Loucy (cell line): ENCODE measurements around the gene NUP54.

Source experiments
- H2AFZ ChIP-seq: fragments of 200-600 bp; sonication (generic); 2 replicates; pipeline ENCODE4 v1.6.0; 2016; ENCODE audit warnings: antibody characterized with exemption, mild to moderate bottlenecking, low read length, moderate library complexity
- H3F3A ChIP-seq: fragments of 200-600 bp; 2 replicates; pipeline ENCODE4 v1.6.0; 2016; ENCODE audit warnings: antibody characterized with exemption, low read depth, mild to moderate bottlenecking
- H3K27me3 ChIP-seq: fragments of 200-600 bp; sonication (generic); 2 replicates; pipeline ENCODE4 v1.6.1; 2014; ENCODE audit warnings: low read length, mild to moderate bottlenecking; ENCODE audit not compliant: insufficient read depth, poor library complexity, severe bottlenecking
- H3K36me3 ChIP-seq: fragments of 200-600 bp; sonication (generic); 2 replicates; pipeline ENCODE4 v1.6.1; 2016; ENCODE audit warnings: low read length; ENCODE audit not compliant: insufficient read depth
- H3K4me1 ChIP-seq: fragments of 200-600 bp; sonication (generic); 2 replicates; pipeline ENCODE4 v1.5.1; 2014; ENCODE audit warnings: low read length, mild to moderate bottlenecking; ENCODE audit not compliant: insufficient read depth, poor library complexity, severe bottlenecking
- H3K4me2 ChIP-seq: fragments of 200-600 bp; sonication (generic); 2 replicates; pipeline ENCODE4 v1.6.0; 2014; ENCODE audit warnings: antibody characterized with exemption, low read length, low read depth, mild to moderate bottlenecking; ENCODE audit not compliant: poor library complexity, severe bottlenecking
- H3K4me3 ChIP-seq: fragments of 200-600 bp; sonication (generic); 2 replicates; pipeline ENCODE4 v1.5.1; 2014; ENCODE audit warnings: low read length, mild to moderate bottlenecking, mixed read lengths; ENCODE audit not compliant: poor library complexity, severe bottlenecking
- H3K79me2 ChIP-seq: fragments of 200-600 bp; sonication (generic); 2 replicates; pipeline ENCODE4 v1.6.1; 2014; ENCODE audit warnings: low read length; ENCODE audit not compliant: insufficient read depth
- H3K9ac ChIP-seq: fragments of 200-600 bp; sonication (generic); 2 replicates; pipeline ENCODE4 v1.6.0; 2014; ENCODE audit warnings: mild to moderate bottlenecking, low read depth, low read length, moderate library complexity; ENCODE audit not compliant: poor library complexity, severe bottlenecking
- H3K9me2 ChIP-seq: fragments of 200-600 bp; sonication (generic); replicated peaks from 2 replicates; pipeline ENCODE4 v1.6.1; 2016; ENCODE audit warnings: low read depth, low read length, mixed read lengths
- H3K9me3 ChIP-seq: fragments of 200-600 bp; sonication (generic); 2 replicates; pipeline ENCODE4 v1.6.1; 2014; ENCODE audit warnings: mild to moderate bottlenecking, antibody characterized with exemption, low read length, low read depth; ENCODE audit not compliant: insufficient read depth
- H4K20me1 ChIP-seq: fragments of 200-600 bp; sonication (generic); 2 replicates; pipeline ENCODE4 v1.6.0; 2014; ENCODE audit warnings: antibody characterized with exemption, low read length, mild to moderate bottlenecking; ENCODE audit not compliant: insufficient read depth, poor library complexity, severe bottlenecking
- CTCF ChIP-seq: fragments of 200-600 bp; sonication (generic); conservative IDR thresholded peaks from 2 replicates; pipeline ENCODE4 v1.5.1; 2014; ENCODE audit warnings: mild to moderate bottlenecking, antibody characterized with exemption, low read length
- EZH2phosphoT487 ChIP-seq: fragments of 200-600 bp; IDR thresholded peaks from 2 replicates; pipeline ENCODE4 v1.6.1; 2018; ENCODE audit warnings: antibody characterized with exemption, mild to moderate bottlenecking, moderate library complexity, borderline replicate concordance

The NUP54 gene

GRCh38 chr4:76148142-76148865 is at the start of gene NUP54:
TSS of gene NUP54 (minus strand) at chr4:76148397. CDS start at chr4:76148374, 23 bp downstream.
- Histone ChIP-seq H2AFZ (peak within 1 kb of the TSS; percentile 93), H3K79me2 (peaks cover 55% of the 10 kb centered on the region), H3K27me3 (no peaks in the 10 kb centered on the region), H4K20me1 (peaks cover 40% of the 10 kb centered on the region), H3K9ac (peak within 1 kb of the TSS; percentile 91), H3K4me3 (peak within 1 kb of the TSS; percentile 89), H3K9me2 (no peaks in the 10 kb centered on the region), H3F3A (no peaks in the 10 kb centered on the region), H3K4me2 (peak within 1 kb of the TSS; percentile 94), H3K4me1 (peaks cover 37% of the 10 kb centered on the region), H3K9me3 (no peaks in the 10 kb centered on the region), H3K36me3 (no peaks in the 10 kb centered on the region)
- TF ChIP-seq EZH2phosphoT487 = no peak
- no peak for TF ChIP-seq CTCF

- peaks cover 27% of the 10 kb centered on the region for H3K4me1 ChIP-seq
- TF ChIP-seq CTCF = no peak
- no peak overlapping the region for H3K4me3 ChIP-seq
- H3K36me3 ChIP-seq = peaks cover 35% of the 10 kb centered on the region
- no peak overlapping the region for H3K9ac ChIP-seq
- no peaks in the 10 kb centered on the region for H3K27me3 ChIP-seq
- no peaks in the 10 kb centered on the region for H3F3A ChIP-seq
- peaks cover 8% of the 10 kb centered on the region for H3K79me2 ChIP-seq
- no peak overlapping the region for H2AFZ ChIP-seq
- peaks cover 3% of the 10 kb centered on the region for H3K9me3 ChIP-seq
- H3K9me2 ChIP-seq = no peaks in the 10 kb centered on the region
- peaks cover 4% of the 10 kb centered on the region for H4K20me1 ChIP-seq
- no peak overlapping the region for H3K4me2 ChIP-seq
These were observed 49.0 kb upstream of the NUP54 start for GRCh38 chr4:76197031-76197743.

GRCh38 chr4:76196376-76196775 is 48.2 kb upstream of the NUP54 start:
- no peak for TF ChIP-seq CTCF
- no peak for TF ChIP-seq EZH2phosphoT487
- no peaks in the 10 kb centered on the region for H3K27me3 ChIP-seq
- H3F3A ChIP-seq = no peaks in the 10 kb centered on the region
- H2AFZ ChIP-seq = no peak overlapping the region
- H3K36me3 ChIP-seq = peaks cover 40% of the 10 kb centered on the region
- H3K4me1 ChIP-seq = peaks cover 27% of the 10 kb centered on the region
- no peak overlapping the region for H3K4me3 ChIP-seq
- H3K9ac ChIP-seq = no peak overlapping the region
- H3K9me3 ChIP-seq = peaks cover 7% of the 10 kb centered on the region
- H3K79me2 ChIP-seq = peaks cover 8% of the 10 kb centered on the region
- H3K9me2 ChIP-seq = no peaks in the 10 kb centered on the region
- H3K4me2 ChIP-seq = no peak overlapping the region
- peaks cover 4% of the 10 kb centered on the region for H4K20me1 ChIP-seq
